Measurements from ENCODE around the gene TLR6.

TLR6 gene, protein sequence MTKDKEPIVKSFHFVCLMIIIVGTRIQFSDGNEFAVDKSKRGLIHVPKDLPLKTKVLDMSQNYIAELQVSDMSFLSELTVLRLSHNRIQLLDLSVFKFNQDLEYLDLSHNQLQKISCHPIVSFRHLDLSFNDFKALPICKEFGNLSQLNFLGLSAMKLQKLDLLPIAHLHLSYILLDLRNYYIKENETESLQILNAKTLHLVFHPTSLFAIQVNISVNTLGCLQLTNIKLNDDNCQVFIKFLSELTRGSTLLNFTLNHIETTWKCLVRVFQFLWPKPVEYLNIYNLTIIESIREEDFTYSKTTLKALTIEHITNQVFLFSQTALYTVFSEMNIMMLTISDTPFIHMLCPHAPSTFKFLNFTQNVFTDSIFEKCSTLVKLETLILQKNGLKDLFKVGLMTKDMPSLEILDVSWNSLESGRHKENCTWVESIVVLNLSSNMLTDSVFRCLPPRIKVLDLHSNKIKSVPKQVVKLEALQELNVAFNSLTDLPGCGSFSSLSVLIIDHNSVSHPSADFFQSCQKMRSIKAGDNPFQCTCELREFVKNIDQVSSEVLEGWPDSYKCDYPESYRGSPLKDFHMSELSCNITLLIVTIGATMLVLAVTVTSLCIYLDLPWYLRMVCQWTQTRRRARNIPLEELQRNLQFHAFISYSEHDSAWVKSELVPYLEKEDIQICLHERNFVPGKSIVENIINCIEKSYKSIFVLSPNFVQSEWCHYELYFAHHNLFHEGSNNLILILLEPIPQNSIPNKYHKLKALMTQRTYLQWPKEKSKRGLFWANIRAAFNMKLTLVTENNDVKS

DNA sequence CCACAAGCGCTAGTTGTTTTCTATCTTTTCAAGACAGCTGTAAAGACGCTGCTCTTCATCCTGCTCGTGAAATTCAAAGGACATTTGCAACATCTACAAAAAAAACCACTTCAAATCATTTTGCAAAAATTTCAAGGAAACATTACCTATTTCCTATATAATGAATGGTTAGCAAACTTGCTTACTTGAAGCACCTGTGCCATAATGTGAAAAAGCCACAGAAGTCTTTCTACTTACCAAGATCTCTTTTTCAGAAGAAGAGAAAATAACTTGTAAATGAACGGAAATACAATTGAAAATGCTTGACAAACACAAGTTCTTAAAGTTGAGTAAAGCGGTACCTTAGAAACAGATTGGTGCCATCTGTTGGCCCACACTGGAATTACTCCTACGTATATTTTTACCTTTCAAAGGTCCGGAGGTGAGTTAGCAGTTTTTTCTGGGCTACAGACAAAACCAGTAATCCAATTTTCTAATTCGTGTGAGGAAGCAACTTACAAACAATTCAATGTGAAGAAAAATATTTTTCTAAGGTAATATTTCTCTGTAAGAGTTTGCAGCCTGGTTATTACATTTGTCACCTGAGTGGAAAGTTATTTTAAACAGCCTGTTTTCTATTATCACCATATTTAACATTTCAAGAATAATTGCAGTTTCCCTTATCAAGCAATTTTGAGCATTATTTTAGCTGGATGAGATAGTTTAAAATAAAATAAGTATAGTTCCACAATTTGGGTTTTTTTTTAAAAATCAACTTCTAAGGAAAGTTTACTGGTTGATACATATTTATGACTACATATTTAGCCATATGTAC is at the start of gene TLR6:
Gene TLR6, minus strand, starts transcription at position 294 of the 814 bp plus-strand sequence. CDS start 27,344 bp downstream, outside the sequence.
- H3K4me3 ChIP-seq (replicated peaks; ENCODE audit: low read depth, low read length) = peak within 1 kb of the TSS; percentile 46
- peak; percentile 74 for DNase-seq (ENCODE audit: low read depth)
- TF ChIP-seq, protein P1, sequence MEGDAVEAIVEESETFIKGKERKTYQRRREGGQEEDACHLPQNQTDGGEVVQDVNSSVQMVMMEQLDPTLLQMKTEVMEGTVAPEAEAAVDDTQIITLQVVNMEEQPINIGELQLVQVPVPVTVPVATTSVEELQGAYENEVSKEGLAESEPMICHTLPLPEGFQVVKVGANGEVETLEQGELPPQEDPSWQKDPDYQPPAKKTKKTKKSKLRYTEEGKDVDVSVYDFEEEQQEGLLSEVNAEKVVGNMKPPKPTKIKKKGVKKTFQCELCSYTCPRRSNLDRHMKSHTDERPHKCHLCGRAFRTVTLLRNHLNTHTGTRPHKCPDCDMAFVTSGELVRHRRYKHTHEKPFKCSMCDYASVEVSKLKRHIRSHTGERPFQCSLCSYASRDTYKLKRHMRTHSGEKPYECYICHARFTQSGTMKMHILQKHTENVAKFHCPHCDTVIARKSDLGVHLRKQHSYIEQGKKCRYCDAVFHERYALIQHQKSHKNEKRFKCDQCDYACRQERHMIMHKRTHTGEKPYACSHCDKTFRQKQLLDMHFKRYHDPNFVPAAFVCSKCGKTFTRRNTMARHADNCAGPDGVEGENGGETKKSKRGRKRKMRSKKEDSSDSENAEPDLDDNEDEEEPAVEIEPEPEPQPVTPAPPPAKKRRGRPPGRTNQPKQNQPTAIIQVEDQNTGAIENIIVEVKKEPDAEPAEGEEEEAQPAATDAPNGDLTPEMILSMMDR (IDR thresholded peaks at IDR 0.05; ENCODE audit: low read length, missing control alignments) = peak; percentile 77

DNA sequence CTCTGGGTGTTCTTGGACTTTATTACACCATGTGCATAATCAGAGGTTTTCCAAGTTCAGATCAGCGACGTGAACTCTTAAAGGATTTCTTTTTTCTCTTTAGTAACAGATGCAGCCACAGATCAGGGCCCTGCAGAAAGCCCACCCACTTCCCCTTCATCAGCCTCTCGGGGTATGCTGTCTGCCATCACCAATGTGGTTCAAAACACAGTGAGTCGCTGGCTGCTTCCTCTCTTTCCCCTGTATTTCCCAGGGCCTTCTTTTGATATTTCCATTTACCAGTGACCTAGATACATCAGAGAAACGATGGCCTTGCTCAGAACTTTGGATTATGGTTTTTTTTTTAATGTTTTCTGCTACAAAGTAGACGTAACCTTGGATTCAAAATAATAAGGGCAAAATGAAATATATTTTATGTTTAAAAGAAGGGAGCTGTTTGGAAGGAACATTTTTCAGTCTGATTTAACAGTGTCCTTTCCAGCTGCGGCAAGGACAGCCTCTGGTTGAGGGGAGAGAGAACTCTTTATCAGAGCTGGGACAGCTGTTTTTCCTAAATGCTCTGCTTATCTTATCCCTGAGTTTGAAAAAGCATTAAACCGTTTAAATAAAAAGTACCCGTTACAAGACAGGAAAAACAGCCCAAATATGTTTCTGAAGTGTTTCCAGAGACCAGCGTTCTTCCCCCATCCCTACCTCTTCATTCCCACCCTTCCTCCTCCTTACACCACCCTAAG is 49.2 kb upstream of the TLR6 start:
- no peak overlapping the region for H3K4me3 ChIP-seq (replicated peaks; ENCODE audit: low read depth, low read length)
- DNase-seq (ENCODE audit: low read depth) = no peak
- TF ChIP-seq, protein P1 (IDR thresholded peaks at IDR 0.05; ENCODE audit: low read length, missing control alignments) = no peak

DNA sequence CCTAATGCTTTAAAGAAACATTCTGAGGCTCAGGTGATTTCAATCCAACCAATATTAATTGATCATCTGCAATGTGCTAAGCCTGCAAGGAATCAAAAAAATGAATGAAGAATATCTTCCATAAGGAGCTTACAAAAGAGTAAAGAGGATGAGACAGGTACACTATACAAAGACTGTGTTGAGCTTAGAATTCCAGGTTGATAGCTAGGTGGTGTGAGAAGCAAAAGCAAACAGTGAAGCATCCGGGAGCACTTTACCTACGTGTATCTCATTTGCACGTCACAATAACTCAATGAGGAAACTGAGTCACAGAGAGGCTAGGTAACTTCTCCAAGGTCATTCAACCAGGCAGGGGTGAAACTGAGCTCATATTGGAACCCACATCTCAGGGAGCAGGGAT is 48.1 kb upstream of the TLR6 start:
- no peak overlapping the region for H3K4me3 ChIP-seq (replicated peaks; ENCODE audit: low read depth, low read length)
- no peak for DNase-seq (ENCODE audit: low read depth)
- TF ChIP-seq, protein P1 (IDR thresholded peaks at IDR 0.05; ENCODE audit: low read length, missing control alignments) = no peak

DNA sequence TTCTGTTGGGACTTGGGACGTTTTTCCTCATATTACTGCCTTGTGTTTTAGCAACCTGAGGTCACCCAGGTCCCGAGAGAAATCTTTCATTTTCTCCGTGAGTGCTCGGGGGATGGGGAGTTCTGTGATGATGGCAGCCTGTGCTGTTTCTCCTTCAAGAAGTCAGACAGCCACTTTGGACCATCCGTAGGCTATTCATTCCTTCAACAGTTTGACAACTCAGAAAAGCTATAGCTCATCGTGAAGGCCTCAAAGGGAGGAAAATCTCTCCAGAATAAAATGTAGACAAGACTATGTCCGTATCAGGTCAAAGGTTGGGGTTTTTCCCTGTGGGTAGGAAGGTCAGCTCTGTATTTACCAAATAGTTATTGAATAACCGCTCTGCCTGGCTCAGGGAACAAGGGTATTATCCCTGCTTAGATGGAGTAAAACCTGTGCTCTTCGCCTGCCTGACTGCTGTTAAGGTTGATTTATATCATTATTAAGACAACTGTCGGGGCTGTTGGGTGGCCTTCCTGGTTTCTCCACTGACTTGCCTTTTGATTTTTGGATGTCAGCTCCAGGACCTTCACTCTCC is 47.6 kb upstream of the TLR6 start:
- no peak overlapping the region for H3K4me3 ChIP-seq (replicated peaks; ENCODE audit: low read depth, low read length)
- no peak for DNase-seq (ENCODE audit: low read depth)
- TF ChIP-seq, protein P1 (IDR thresholded peaks at IDR 0.05; ENCODE audit: low read length, missing control alignments) = no peak

DNA sequence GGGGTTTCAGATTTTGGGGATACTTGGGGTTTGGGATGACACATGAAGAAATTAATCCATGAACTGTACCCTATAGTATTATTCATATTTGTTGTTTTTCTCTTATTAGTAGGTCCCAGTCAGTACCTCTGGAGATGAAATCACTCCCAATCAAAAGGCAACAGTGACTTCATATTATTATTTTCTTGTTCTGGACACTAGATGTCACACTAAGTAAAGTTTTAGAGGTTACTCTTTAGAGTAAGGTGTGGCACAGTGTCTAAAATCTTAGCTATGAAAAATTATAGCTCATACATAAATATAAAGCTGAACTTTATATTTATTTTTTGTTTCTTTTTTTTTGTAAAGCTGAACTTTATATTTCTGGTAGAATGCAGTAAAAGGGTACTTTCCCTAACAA is 46.1 kb upstream of the TLR6 start:
- H3K4me3 ChIP-seq (replicated peaks; ENCODE audit: low read depth, low read length) = no peak overlapping the region
- peak; percentile 45 for DNase-seq (ENCODE audit: low read depth)
- TF ChIP-seq, protein P1 (IDR thresholded peaks at IDR 0.05; ENCODE audit: low read length, missing control alignments) = peak; percentile 15

DNA sequence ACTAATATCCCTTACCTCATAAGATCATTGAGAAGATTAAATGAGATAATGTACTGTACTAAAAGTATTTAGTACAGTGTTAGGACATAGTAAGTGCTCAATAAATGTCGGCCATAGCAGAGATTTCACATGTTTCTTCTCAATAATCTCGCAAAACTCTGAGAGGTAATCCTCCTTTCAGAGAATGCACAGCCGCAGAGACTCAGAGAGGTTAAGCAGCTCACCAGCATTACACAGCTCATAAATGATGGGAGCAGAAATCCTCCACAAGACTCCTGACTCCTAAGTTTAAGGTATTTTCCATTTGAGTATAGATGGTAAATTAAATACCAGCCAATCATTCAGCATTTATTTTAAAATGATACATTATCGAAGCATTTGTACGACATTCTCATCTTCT is 45.6 kb upstream of the TLR6 start:
- no peak for DNase-seq (ENCODE audit: low read depth)
- H3K4me3 ChIP-seq (replicated peaks; ENCODE audit: low read depth, low read length) = no peak overlapping the region
- TF ChIP-seq, protein P1 (IDR thresholded peaks at IDR 0.05; ENCODE audit: low read length, missing control alignments) = no peak

Data from fibroblast of pulmonary artery (primary cell).